ENCODE data around the gene STAT5B.

DNA sequence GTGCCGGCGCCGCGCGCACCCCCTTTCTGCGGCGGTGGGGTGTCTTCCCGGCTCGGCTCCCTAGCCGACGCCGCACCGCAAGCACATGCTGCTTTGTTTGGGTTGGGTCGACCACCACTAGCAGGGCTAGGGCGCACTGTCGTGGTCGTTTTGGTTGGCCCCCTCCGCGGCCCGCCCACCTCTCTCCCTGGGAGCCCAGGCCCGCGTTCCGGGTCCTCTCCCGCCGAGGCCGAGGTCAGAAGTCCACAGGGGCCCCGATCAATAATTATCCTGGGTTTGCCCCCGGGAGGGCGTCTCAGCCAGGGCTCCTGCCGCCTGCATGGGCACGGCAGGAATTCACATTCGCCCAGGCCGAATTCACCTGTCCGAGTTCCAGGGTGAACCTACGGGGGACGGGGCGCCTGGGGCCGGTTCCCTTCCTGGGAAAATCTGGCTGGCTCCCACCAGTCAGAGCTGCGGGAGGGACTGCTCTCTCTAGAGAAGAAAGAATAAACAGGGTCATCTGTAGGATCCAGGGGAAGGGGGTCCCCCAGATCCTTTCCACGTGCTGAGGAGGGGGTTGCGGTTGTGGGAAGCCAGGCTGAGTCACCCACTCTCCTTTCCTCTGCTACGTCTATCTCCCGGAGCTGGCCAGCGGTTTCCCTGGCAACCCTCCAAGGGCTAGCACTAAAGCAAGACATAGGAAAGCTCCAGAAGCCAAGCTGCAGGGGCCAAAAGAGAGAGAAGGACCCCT lies 584 bp upstream of the STAT5B start:
- TF ChIP-seq, protein P1, sequence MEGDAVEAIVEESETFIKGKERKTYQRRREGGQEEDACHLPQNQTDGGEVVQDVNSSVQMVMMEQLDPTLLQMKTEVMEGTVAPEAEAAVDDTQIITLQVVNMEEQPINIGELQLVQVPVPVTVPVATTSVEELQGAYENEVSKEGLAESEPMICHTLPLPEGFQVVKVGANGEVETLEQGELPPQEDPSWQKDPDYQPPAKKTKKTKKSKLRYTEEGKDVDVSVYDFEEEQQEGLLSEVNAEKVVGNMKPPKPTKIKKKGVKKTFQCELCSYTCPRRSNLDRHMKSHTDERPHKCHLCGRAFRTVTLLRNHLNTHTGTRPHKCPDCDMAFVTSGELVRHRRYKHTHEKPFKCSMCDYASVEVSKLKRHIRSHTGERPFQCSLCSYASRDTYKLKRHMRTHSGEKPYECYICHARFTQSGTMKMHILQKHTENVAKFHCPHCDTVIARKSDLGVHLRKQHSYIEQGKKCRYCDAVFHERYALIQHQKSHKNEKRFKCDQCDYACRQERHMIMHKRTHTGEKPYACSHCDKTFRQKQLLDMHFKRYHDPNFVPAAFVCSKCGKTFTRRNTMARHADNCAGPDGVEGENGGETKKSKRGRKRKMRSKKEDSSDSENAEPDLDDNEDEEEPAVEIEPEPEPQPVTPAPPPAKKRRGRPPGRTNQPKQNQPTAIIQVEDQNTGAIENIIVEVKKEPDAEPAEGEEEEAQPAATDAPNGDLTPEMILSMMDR (IDR thresholded peaks at IDR 0.05 in 8 of 11, conservative IDR thresholded peaks at IDR 0.05 in 3 of 11), result no peak
- TF ChIP-seq POLR2A (IDR thresholded peaks at IDR 0.05) (peak in 1 of 3 donors; percentile 2), POLR2AphosphoS5 (IDR thresholded peaks at IDR 0.05) (peak in 1 of 3 donors; percentile 6)
